GM19395 (cell line): ENCODE results near the gene MADCAM1.
"Not testable (repeated sequence)": the region's sequence is repeated elsewhere in the genome, so short reads cannot be mapped to it uniquely, and the experiment has no call there.

ENCODE experiments used
- ATAC-seq: cut with Tn5 transposase; IDR thresholded peaks from one replicate; pipeline ENCODE4 v1.9.1; 2021; ENCODE audit warnings: mild to moderate bottlenecking, moderate library complexity; ENCODE audit not compliant: unreplicated experiment

The MADCAM1 gene

DNA sequence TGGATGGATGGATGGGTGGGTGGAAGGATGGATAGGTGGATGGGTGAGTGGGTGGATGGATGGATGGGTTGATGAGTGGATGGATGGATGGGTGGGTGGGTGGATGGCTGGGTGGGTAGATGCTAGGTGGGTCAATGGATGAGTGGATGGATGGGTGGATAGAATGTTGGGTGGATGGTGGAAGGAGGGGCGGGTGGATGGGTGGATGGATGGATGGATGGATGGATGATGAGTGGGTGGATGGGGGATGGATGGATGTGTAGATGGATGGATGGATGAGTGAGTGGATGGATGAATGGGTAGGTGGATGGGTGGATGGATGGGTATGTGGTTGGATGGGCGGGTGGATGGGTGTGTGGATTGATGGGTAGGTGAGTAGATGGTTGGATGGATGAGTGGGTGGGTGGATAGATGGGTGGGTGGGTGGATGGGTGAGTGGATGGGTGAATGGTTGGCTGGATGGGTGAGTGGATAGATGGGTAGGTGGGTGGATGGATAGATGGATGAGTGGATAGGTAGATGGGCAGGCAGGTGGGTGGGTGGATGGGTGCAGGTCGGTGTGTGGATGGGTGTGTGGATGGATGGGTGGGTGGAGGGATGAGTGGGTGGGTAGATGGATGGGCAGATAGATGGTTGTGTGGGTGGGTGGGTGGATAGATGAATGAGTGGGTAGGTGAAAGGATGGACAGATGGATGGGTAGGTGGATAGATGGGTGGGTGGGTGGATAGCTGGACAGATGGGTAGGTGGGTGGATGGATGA lies 31.1 kb upstream of the MADCAM1 start:
- no peak for ATAC-seq

- ATAC-seq = no peak
Observed at GRCh38 chr19:467554-467953, 28.7 kb upstream of the MADCAM1 start.

- ATAC-seq = no peak
Observed at GRCh38 chr19:468587-469256, 27.6 kb upstream of the MADCAM1 start.

DNA sequence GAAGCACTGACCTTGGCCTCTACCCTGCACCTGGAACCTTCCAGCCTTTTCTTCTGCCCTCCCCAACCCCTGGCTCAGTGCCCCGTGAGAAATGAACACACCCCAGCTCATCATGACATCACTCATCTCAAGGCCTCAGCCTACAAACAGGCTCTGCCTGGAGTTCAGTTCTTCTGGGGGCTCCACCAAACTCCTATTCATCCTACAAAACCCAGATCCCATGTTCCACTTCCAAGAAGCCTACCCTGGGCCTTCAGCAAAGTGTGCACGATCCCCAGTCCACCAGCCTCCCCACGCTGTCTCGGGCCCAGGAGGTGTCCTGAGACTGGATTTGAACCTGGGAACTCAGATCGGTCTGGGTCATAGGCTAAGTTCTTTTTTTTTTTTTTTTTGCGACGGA lies 26.5 kb upstream of the MADCAM1 start:
- no peak for ATAC-seq

GRCh38 chr19:470701-471100 lies 25.6 kb upstream of the MADCAM1 start:
- no peak for ATAC-seq

DNA sequence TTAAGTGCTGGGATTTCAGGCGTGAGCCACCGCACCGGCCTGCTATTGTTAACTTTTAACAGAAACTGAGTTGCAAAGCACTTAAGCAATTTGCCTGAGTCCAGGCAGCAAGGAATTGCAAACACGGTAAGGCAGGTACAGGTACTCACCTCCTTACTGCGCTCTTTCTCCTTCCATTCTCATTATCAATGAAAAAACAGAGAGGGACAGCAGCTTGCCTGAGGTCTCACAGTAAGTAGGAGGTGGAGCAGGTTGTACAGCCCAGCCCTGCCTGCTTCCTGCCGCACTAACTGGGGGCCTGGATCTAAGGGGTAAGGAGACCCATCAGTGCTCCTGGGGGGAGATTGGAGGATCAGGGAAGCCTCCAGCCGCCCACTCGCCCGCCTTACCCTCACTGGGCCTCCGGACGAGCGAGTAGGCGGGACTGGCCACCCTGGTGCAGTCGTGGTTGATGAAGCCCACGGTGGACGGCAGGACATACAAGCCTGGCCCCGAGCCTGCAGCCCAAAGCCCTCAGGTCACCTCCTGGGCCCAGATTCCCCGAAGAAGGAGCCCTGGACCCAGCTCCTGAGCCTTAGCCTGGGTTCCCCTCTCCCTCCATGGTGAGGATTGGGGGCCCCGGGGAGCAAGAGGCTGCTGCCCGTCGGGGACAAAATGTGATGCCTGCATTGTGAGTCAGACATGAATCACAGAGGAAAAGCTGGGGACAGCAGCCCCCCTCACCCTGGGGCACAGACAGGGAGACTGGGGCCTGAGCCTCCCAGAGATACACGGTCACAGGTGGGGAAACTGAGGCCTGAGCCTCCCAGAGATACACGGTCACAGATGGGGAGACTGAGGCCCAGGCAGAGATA lies 24.1 kb upstream of the MADCAM1 start:
- ATAC-seq = no peak

DNA sequence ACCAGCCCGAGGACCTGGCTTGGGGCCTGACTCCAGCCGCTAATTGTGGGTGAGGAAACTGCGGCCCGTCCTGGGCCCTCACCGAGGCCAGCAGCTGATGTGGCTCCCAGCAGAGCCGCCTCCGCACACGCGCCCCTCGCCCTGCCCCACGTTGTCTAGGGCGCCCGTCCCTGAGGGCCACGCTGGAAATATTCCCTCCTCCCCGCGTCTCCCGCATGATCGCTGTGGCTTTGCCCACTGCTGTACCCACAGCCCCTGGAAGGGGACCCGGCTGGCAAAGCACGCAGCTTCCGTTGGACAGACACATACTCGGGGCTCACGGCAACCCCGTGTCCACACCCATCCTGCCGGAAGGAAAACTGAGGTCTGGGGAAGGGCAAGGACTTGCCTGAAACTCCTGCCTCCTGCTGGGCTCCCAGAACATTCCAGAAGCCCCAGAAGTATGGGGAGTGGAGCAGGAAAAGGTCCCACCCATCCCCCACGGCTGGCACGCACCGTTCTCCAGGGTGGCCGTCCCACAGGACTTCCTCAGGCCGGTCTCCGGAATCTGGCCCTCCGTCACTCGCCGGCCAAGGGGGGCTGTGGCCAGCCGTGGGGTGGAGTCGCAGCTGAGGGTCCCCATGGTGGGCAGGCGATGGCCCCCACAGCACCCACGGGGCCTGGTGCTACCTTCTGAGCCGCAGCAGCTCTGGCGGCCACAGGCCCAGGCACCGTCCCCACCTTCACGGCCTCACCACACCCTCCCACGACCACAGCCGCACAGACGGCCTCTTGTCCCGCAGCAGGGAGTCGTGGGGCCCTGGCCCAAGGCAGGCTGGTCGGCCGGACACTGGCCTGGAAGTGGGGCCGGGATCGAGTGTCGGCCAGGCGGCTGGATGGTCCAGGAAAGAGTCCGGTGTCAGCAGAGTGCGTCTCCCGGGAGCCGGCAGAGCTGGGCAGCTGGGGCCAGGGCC lies 21.9 kb upstream of the MADCAM1 start:
- no peak for ATAC-seq

DNA sequence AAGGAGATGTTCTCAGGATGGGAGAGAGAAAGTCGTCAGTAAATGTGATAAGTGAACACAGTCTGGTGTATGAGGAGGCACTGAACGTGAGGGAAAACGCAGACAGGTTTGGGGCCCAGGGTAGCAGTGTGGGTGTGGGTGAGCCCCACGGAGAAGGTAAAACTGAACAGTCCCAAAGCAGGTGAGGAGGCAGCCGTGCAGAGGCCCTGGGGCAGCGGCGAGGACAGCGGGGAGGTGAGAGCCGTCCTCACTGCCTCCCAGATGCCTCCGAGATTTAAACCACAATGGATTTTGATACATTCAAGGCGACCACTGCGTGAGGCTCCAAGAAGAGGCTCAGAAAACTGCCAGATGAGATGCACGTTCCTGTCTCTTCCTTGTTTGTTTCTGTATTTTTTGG lies 20.9 kb upstream of the MADCAM1 start:
- no peak for ATAC-seq

DNA sequence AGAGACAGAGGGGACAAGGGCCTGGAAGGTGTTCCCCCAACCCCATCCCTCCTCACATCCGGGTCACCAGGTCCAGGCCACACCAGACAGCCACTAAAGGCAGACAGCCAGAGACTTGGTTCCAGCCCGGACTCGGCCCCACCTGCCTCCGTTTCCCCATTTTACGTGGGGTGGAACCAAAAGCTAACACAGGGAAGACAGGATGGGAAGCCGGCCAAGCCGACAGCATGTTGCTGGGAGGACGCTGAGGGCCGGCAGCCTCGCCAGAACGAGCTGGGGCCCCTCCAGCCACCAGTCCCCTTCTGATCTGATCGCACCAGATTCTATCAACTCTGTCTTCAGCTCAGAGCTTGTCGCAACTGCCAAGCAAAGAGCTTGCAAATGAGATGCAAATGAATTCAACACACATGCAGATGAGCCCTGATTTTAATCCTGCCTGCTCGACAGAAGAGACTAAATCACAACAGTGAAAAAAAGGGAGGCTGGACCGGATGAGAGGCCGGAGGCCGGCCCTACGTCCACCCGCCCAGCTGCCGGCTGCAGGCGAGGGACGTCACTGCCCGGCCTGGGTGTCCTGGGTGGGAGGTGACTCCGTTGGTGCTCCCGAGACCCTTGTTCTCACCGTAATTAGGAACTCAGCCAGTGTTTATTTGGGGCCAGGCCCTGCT lies 17.9 kb upstream of the MADCAM1 start:
- ATAC-seq = no peak

GRCh38 chr19:478976-479375 lies 17.3 kb upstream of the MADCAM1 start:
- ATAC-seq = no peak

- no peak for ATAC-seq
Observed at GRCh38 chr19:480016-480855, 16.1 kb upstream of the MADCAM1 start.

DNA sequence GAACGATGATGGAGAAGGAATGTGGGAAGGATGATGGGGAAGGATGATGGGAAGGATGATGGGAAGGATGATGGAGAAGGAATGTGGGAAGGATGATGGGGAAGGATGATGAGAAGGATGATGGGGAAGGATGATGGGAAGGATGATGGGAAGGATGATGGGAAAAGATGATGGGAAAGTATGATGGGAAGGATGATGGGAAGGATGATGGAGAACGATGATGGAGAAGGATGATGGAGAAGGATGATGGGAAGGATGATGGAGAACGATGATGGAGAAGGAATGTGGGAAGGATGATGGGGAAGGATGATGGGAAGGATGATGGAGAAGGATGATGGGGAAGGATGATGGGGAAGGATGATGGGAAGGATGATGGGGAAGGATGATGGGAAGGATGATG lies 15.2 kb upstream of the MADCAM1 start:
- ATAC-seq = not testable (repeated sequence)

DNA sequence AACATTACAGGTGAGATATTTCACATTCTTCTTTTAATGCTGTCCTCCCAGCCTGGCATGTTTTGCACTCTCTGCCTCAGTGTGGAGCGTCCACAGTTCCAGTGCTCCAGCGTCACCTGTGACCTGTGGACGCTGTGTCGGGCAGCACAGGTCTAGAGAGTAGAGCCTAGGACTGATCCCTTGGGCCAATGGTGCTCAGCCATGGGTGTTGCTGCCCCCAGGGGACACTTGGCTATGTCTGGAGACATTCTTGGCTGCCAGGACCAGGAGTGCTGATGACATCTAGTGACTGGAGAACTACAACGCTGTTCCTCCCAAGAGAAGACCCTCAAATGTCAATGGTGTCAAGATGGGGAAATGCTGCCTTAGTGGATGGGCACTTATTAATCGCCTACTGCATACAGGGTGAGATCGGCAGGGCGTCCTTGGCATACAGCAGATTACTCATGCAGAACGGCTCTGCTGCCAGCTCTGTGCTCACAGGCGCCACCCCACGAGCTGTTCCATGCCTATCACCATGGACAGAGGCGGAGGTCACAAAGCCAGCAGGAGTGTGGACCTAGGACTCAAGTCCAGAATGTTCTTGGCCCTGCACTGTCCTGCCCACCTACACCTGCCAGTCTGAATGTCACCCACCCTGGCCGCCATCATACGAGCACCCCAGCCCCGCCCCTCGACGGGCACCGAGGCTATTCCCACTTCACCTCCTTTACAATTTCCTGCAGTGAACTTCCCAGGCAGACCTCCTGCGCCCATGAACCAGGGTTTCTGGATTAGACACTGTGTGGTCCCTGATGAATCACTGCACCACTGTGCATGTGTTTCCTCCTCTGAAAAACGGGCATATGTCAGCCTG lies 13.9 kb upstream of the MADCAM1 start:
- ATAC-seq = no peak

DNA sequence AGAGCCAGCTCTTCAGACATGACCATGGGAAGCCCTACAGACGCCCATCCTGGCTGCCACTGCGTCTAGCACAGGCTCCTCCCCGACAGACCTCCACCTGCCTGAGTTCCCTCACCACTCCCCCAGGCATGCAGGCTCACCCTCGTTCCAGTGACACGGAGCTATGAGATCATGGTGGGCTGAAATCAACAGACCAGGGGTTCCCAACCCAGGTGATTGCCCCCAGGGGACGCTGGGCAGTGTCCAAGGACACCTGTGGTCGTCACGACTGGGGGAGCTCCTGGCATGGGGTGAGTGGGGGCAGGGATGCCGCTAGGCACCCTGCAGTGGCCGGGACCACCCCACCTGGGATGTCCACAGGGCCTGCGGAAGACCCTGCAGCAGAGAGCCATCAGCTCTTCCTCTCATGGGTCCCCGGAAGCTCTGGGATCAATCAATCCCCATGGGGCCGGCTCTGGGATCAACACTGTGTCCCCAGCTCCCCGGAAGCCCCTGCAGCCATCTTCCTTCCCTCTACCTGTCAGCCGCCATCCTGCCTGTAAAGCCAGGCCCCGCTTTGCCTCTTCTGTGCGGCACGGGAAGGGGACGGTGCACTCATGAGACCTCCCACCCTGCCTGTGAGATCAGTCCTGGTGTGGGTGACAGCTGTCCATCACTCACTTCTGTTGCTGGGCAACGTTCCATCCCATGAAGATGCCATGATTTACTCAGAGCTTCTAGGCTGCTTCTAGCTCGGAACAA lies 12.8 kb upstream of the MADCAM1 start:
- no peak for ATAC-seq

DNA sequence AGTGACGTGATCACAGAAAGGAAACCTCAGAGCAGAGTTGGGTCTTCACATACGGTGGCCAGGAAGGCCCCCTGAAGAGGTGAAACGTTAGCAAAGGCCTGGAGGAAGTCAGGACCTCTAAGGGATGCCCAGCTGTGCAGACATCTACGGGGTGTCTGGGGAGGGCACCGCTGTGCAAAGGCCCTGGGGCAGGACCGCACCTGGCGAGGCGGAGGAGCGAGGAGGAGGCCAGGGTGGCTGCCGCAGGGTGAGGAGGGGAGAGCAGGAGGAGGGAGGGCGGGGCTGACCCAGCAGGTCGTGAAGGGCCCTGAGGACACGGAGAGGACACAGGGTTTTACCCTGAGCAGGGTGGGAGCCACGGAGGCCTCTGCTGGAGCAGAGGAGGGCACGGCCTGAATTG lies 11.8 kb upstream of the MADCAM1 start:
- no peak for ATAC-seq

DNA sequence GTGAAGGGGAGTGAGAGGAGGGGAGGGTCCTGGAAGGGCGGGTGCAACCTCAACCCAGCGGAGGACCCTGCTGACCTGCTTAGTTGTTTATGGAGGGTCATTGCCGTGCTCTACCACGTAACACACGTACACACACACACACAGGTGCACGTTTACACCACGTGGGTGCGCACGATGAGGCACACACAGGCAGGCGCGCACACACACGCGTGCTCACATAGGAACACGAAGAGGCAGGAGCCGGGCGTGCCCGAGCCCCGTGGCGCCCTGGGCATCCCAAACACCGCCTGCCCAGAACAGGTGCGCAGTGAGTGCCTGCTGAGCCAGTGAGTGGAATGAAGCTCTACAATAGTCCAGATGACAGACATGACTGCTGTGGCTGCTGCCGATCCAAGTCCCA lies 11.2 kb upstream of the MADCAM1 start:
- ATAC-seq = no peak

DNA sequence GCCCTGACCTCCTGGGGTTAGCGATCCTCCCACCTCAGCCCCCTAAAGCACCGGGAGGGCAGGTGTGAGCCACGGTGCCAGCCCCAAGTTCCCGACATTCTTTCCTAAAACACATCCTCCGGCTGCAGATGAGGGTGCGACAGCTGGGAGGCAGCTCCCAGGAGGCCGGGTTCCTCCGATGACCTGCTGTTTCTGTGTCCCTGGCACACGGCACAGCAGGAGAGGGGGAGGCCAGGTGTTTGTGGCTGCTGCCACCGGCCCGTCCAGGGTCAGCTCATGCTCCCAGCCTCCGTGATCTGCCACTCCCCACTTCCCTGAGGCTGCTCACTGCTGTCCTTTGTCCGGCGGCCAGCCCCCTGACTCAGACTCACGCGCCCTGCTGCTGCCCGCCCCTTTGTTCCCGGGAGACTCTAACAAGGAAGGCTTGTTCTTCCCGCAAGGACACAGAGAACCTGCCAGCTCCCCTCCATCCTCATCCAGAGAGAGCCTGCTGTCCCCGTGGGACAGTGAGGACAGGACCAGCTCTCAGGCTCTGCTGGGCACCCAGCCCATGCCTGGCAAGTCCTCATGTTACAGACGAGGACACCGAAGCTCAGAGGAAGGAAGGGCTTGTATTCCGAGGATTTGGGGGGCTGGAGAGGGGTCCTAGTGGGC lies 10.6 kb upstream of the MADCAM1 start:
- no peak for ATAC-seq
